Activated naive CD8-positive, alpha-beta T cell treated with anti-CD3 and anti-CD28 coated beads for 36 hours (primary cell): Measurements from ENCODE around the gene FMN1. TPM values are rescaled to one million over a fixed set of nuclear protein-coding genes. Genes with fewer than 3 reads are reported as not detected.
"Not testable (repeated sequence)": the region's sequence is repeated elsewhere in the genome, so short reads cannot be mapped to it uniquely, and the experiment has no call there.

Experiments
- DNase-seq: peaks from one replicate; pipeline ENCODE4 v3.0.0; 2021
- H3K27ac Mint-ChIP-seq: one replicate; pipeline ENCODE4 v1.8.0; 2022; ENCODE audit warnings: mild to moderate bottlenecking, moderate library complexity, mixed read lengths
- H3K27me3 Mint-ChIP-seq: one replicate; pipeline ENCODE4 v1.8.0; 2022; ENCODE audit warnings: mild to moderate bottlenecking, mixed read lengths
- H3K36me3 Mint-ChIP-seq: one replicate; pipeline ENCODE4 v1.8.0; 2021; ENCODE audit warnings: mild to moderate bottlenecking, mixed read lengths
- H3K4me1 Mint-ChIP-seq: one replicate; pipeline ENCODE4 v1.8.0; 2021; ENCODE audit warnings: mixed read lengths
- H3K4me3 Mint-ChIP-seq: one replicate; pipeline ENCODE4 v1.8.0; 2022; ENCODE audit warnings: mild to moderate bottlenecking, moderate library complexity, mixed read lengths
- H3K9me3 Mint-ChIP-seq: one replicate; pipeline ENCODE4 v1.8.0; 2022; ENCODE audit warnings: mixed read lengths
- total RNA-seq, 2 experiments: library from RNA; stranded (reverse); gene quantifications; one replicate each; pipeline ENCODE4 v1.2.3, GENCODE V29; 2021

Gene FMN1
- total RNA-seq, 2 experiments from 2014 or later: 0.14 to 0.31 TPM

- no peaks in the 10 kb centered on the region for H3K9me3 Mint-ChIP-seq
- H3K4me1 Mint-ChIP-seq: no peaks in the 10 kb centered on the region
- H3K27me3 Mint-ChIP-seq: peaks cover 8% of the 10 kb centered on the region
- DNase-seq: no peak
- H3K36me3 Mint-ChIP-seq: no peaks in the 10 kb centered on the region
- no peak overlapping the region for H3K4me3 Mint-ChIP-seq
- H3K27ac Mint-ChIP-seq: no peak overlapping the region
Measured at GRCh38 chr15:32970847-32971246, 223.7 kb downstream of the FMN1 start.

GRCh38 chr15:32967521-32967920 lies 227.0 kb downstream of the FMN1 start:
- H3K27ac Mint-ChIP-seq: no peak overlapping the region
- H3K4me1 Mint-ChIP-seq: no peaks in the 10 kb centered on the region
- no peaks in the 10 kb centered on the region for H3K9me3 Mint-ChIP-seq
- H3K27me3 Mint-ChIP-seq: no peaks in the 10 kb centered on the region
- H3K4me3 Mint-ChIP-seq: no peak overlapping the region
- no peaks in the 10 kb centered on the region for H3K36me3 Mint-ChIP-seq
- no peak for DNase-seq

GRCh38 chr15:32966512-32966911 lies 228.0 kb downstream of the FMN1 start:
- Mint-ChIP-seq H3K9me3 (no peaks in the 10 kb centered on the region), H3K27me3 (no peaks in the 10 kb centered on the region), H3K27ac (no peak overlapping the region), H3K4me3 (no peak overlapping the region), H3K36me3 (no peaks in the 10 kb centered on the region), H3K4me1 (no peaks in the 10 kb centered on the region)
- no peak for DNase-seq

- Mint-ChIP-seq H3K36me3 (no peaks in the 10 kb centered on the region), H3K27me3 (no peaks in the 10 kb centered on the region), H3K4me3 (no peak overlapping the region), H3K27ac (no peak overlapping the region), H3K9me3 (no peaks in the 10 kb centered on the region), H3K4me1 (no peaks in the 10 kb centered on the region)
- no peak for DNase-seq
Measured at GRCh38 chr15:32965897-32966296, 228.6 kb downstream of the FMN1 start.

- H3K4me3 Mint-ChIP-seq: no peak overlapping the region
Measured at GRCh38 chr15:32959077-32959476, 235.4 kb downstream of the FMN1 start.

GRCh38 chr15:32957219-32957618 lies 237.3 kb downstream of the FMN1 start:
- Mint-ChIP-seq H3K27me3 (peaks cover 12% of the 10 kb centered on the region), H3K36me3 (no peaks in the 10 kb centered on the region), H3K4me3 (no peak overlapping the region), H3K9me3 (no peaks in the 10 kb centered on the region), H3K27ac (no peak overlapping the region), H3K4me1 (no peaks in the 10 kb centered on the region)
- no peak for DNase-seq

More at GRCh38 chr15:32959077-32959476, 235.4 kb downstream of the FMN1 start:
- no peaks in the 10 kb centered on the region for H3K4me1 Mint-ChIP-seq
- H3K27me3 Mint-ChIP-seq: peaks cover 12% of the 10 kb centered on the region
- H3K9me3 Mint-ChIP-seq: no peaks in the 10 kb centered on the region
- no peaks in the 10 kb centered on the region for H3K36me3 Mint-ChIP-seq
- no peak overlapping the region for H3K27ac Mint-ChIP-seq
- DNase-seq: no peak

GRCh38 chr15:32956711-32957110 lies 237.8 kb downstream of the FMN1 start:
- Mint-ChIP-seq H3K27ac (no peak overlapping the region), H3K36me3 (no peaks in the 10 kb centered on the region), H3K4me1 (no peaks in the 10 kb centered on the region), H3K9me3 (no peaks in the 10 kb centered on the region), H3K27me3 (peaks cover 12% of the 10 kb centered on the region), H3K4me3 (no peak overlapping the region)
- DNase-seq: no peak

- H3K4me3 Mint-ChIP-seq: no peak overlapping the region
- no peak for DNase-seq
- no peaks in the 10 kb centered on the region for H3K4me1 Mint-ChIP-seq
- H3K27me3 Mint-ChIP-seq: peaks cover 12% of the 10 kb centered on the region
- no peaks in the 10 kb centered on the region for H3K36me3 Mint-ChIP-seq
- H3K9me3 Mint-ChIP-seq: no peaks in the 10 kb centered on the region
- no peak overlapping the region for H3K27ac Mint-ChIP-seq
Measured at GRCh38 chr15:32956006-32956405, 238.5 kb downstream of the FMN1 start.

- H3K4me3 Mint-ChIP-seq: no peak overlapping the region
- H3K36me3 Mint-ChIP-seq: no peaks in the 10 kb centered on the region
- H3K4me1 Mint-ChIP-seq: no peaks in the 10 kb centered on the region
- H3K27ac Mint-ChIP-seq: no peak overlapping the region
- no peaks in the 10 kb centered on the region for H3K9me3 Mint-ChIP-seq
- DNase-seq: no peak
- H3K27me3 Mint-ChIP-seq: peaks cover 8% of the 10 kb centered on the region
Measured at GRCh38 chr15:32953533-32953910, 241.0 kb downstream of the FMN1 start.

GRCh38 chr15:32952901-32953532 lies 241.5 kb downstream of the FMN1 start:
- no peaks in the 10 kb centered on the region for H3K4me1 Mint-ChIP-seq
- no peak for DNase-seq
- peaks cover 8% of the 10 kb centered on the region for H3K27me3 Mint-ChIP-seq
- no peak overlapping the region for H3K4me3 Mint-ChIP-seq
- no peak overlapping the region for H3K27ac Mint-ChIP-seq
- H3K9me3 Mint-ChIP-seq: no peaks in the 10 kb centered on the region
- no peaks in the 10 kb centered on the region for H3K36me3 Mint-ChIP-seq

GRCh38 chr15:32951736-32952464 lies 242.6 kb downstream of the FMN1 start:
- Mint-ChIP-seq H3K4me1 (no peaks in the 10 kb centered on the region), H3K27ac (no peak overlapping the region), H3K4me3 (no peak overlapping the region), H3K9me3 (no peaks in the 10 kb centered on the region), H3K36me3 (no peaks in the 10 kb centered on the region), H3K27me3 (peaks cover 5% of the 10 kb centered on the region)
- DNase-seq: no peak

GRCh38 chr15:32950051-32950450 lies 244.5 kb downstream of the FMN1 start:
- H3K27ac Mint-ChIP-seq, DNase-seq, H3K36me3 Mint-ChIP-seq, H3K4me1 Mint-ChIP-seq, H3K27me3 Mint-ChIP-seq, H3K4me3 Mint-ChIP-seq, H3K9me3 Mint-ChIP-seq: not testable (repeated sequence)

GRCh38 chr15:32946210-32946609 lies 248.3 kb downstream of the FMN1 start:
- H3K27ac Mint-ChIP-seq: no peak overlapping the region
- H3K4me1 Mint-ChIP-seq: no peaks in the 10 kb centered on the region
- H3K4me3 Mint-ChIP-seq: no peak overlapping the region
- H3K36me3 Mint-ChIP-seq: no peaks in the 10 kb centered on the region
- DNase-seq: no peak
- H3K27me3 Mint-ChIP-seq: no peaks in the 10 kb centered on the region
- H3K9me3 Mint-ChIP-seq: no peaks in the 10 kb centered on the region

- H3K9me3 Mint-ChIP-seq: no peaks in the 10 kb centered on the region
- H3K36me3 Mint-ChIP-seq: no peaks in the 10 kb centered on the region
- no peaks in the 10 kb centered on the region for H3K4me1 Mint-ChIP-seq
- no peak overlapping the region for H3K27ac Mint-ChIP-seq
- H3K4me3 Mint-ChIP-seq: no peak overlapping the region
- H3K27me3 Mint-ChIP-seq: no peaks in the 10 kb centered on the region
- no peak for DNase-seq
Measured at GRCh38 chr15:32944431-32944830, 250.1 kb downstream of the FMN1 start.

GRCh38 chr15:32943711-32944110 lies 250.8 kb downstream of the FMN1 start:
- H3K4me1 Mint-ChIP-seq: no peaks in the 10 kb centered on the region
- no peak for DNase-seq
- H3K27me3 Mint-ChIP-seq: no peaks in the 10 kb centered on the region
- H3K9me3 Mint-ChIP-seq: no peaks in the 10 kb centered on the region
- H3K36me3 Mint-ChIP-seq: no peaks in the 10 kb centered on the region
- H3K4me3 Mint-ChIP-seq: no peak overlapping the region
- H3K27ac Mint-ChIP-seq: no peak overlapping the region

- H3K4me3 Mint-ChIP-seq: no peak overlapping the region
- no peak overlapping the region for H3K27ac Mint-ChIP-seq
- no peak for DNase-seq
- H3K9me3 Mint-ChIP-seq: no peaks in the 10 kb centered on the region
- H3K4me1 Mint-ChIP-seq: no peaks in the 10 kb centered on the region
- no peaks in the 10 kb centered on the region for H3K36me3 Mint-ChIP-seq
- peaks cover 6% of the 10 kb centered on the region for H3K27me3 Mint-ChIP-seq
Measured at GRCh38 chr15:32942401-32942841, 252.1 kb downstream of the FMN1 start.
